Measurements from ENCODE around the gene PDGFRB. TPM values are rescaled to one million over a fixed set of nuclear protein-coding genes. Genes with fewer than 3 reads are reported as not detected.

PDGFRB gene
- total and polyA plus RNA-seq, 9 of the 15 experiments (the other 6 are each of a cell fraction or from before 2014, with no cell fraction given): 0.01 to 1.5 (median 0.09) TPM; not detected in 3

DNA sequence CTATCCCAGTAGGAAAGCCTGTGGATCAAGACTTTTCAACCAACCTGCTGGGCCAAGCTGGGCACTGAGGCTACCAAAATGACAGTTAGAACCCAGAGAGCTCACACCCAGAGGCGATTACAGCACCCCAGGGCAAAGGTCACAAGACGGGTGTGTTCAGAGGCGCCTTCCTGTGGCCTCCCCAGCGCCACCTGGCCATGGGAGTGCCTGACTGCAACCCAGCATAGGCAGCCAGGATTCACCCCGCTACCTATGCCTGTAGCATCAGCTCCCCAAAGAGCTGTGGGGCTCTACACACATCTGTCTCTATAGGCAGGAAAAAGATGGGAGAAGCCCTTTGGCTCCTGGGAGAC lies 33.5 kb downstream of the PDGFRB start:
- Histone ChIP-seq H3K36me3 (ENCODE audit: control insufficient read depth, insufficient read depth, low read length) (no peaks in the 10 kb centered on the region), H4K20me1 (replicated peaks; ENCODE audit: control insufficient read depth, insufficient read depth, low read length) (no peaks in the 10 kb centered on the region), H3K79me2 (ENCODE audit: control insufficient read depth, insufficient read depth, low read length) (no peaks in the 10 kb centered on the region), H3K4me1 (replicated peaks in 1 of 2; ENCODE audit: control insufficient read depth in 2 of 2, insufficient read depth in 2 of 2, low read length in 2 of 2) (peaks cover 6 to 16% of the 10 kb centered on the region in 2 experiments; a peak in 3 of 5 replicates), H3K27ac (ENCODE audit: extremely low read depth, low read depth, low read length) (no peak overlapping the region; the same call in 2 of the 3 replicates), H3K4me2 (ENCODE audit: insufficient read depth, low read length) (peak overlapping the region; percentile 9; the same call in 1 of the 2 replicates), H3K9me1 (ENCODE audit: control insufficient read depth, insufficient read depth, low read length) (no peaks in the 10 kb centered on the region), H3K9me3 (replicated peaks; ENCODE audit: control insufficient read depth, insufficient read depth, low read depth, low read length) (no peaks in the 10 kb centered on the region), H3K9ac (ENCODE audit: insufficient read depth in 1 of 2, low read depth in 2 of 2, low read length in 2 of 2) (no peak overlapping the region), H3K4me3 (no peak overlapping the region), H2AFZ (ENCODE audit: low read depth, low read length) (peak overlapping the region; percentile 76; the same call in 1 of the 2 replicates), H3K27me3 (ENCODE audit: control insufficient read depth in 2 of 2, insufficient read depth in 2 of 2, low read length in 2 of 2) (no peaks in the 10 kb centered on the region)
- ChIA-PET CTCF (ENCODE audit: low intra/inter-chr PET ratio) (no interaction called here), POLR2A (interaction anchor here (0.8 kb wide), 1 partner anchor 12 kb away, joined by 3 read pairs; no protein-coding TSS in a partner anchor)
- no TSS peak for BruUV-seq (replicated peaks)
- in situ Hi-C loops (cut with MboI): no loop called here
- DNase-seq (ENCODE audit: extremely low read depth in 1 of 4, low spot score in 3 of 4) (peak; percentile 72 to 82 (median 76)), ATAC-seq (peak; percentile 92), FAIRE-seq (peak; percentile 81)
- intact Hi-C loops (cut with micrococcal nuclease): loop anchor here (10.0 kb wide), 2 partner anchors 47 to 287 kb away; no protein-coding TSS in a partner anchor
- 9% methylated on average over 5 of the region's 5 CpGs for WGBS (ENCODE audit: insufficient coverage, low coverage, missing lambda C conversion rate)
- TF ChIP-seq GABPA (tag; conservative IDR thresholded peaks at IDR 0.05; ENCODE audit: low read depth) (0 out of 2 replicates have a peak, but pooled peaks have one; percentile 32), ZNF197 (CRISPR knock-in tag; IDR thresholded peaks at IDR 0.05; ENCODE audit: low read depth) (no peak), KDM4B (IDR thresholded peaks at IDR 0.05; ENCODE audit: borderline replicate concordance in 2 of 2, low read depth in 1 of 2) (no peak), ZNF507 (tag; conservative IDR thresholded peaks at IDR 0.05) (no peak), PHB2 (IDR thresholded peaks at IDR 0.05; ENCODE audit: low read depth) (no peak), CTBP1 (IDR thresholded peaks at IDR 0.05; ENCODE audit: borderline replicate concordance) (0 out of 2 replicates have a peak, but pooled peaks have one; percentile 23), SMAD4 (CRISPR knock-in tag; conservative IDR thresholded peaks at IDR 0.05) (peak; percentile 52; the same call in 1 of the 2 replicates), FOXK1 (CRISPR knock-in tag; IDR thresholded peaks at IDR 0.05; ENCODE audit: borderline replicate concordance) (no peak), ZFP36 (IDR thresholded peaks at IDR 0.05; ENCODE audit: low read depth, low read length, partially characterized antibody) (no peak), DDX20 (tag; IDR thresholded peaks at IDR 0.05; ENCODE audit: low read depth) (no peak), KDM5B (IDR thresholded peaks at IDR 0.05; ENCODE audit: insufficient replicate concordance, low read depth, low read length) (no peak), ZNF140 (CRISPR knock-in tag; IDR thresholded peaks at IDR 0.05) (no peak), MYC (IDR thresholded peaks at IDR 0.05; ENCODE audit: low read depth, low read length) (0 out of 2 replicates have a peak, but pooled peaks have one; percentile 33), MYC (CRISPR knock-in tag; IDR thresholded peaks at IDR 0.05; ENCODE audit: borderline replicate concordance, low read depth) (no peak), CBFA2T3 (IDR thresholded peaks at IDR 0.05) (0 out of 2 replicates have a peak, but pooled peaks have one; percentile 5), MAFK (IDR thresholded peaks at IDR 0.05; ENCODE audit: low read length) (no peak), DPF2 (IDR thresholded peaks at IDR 0.05) (0 out of 2 replicates have a peak, but pooled peaks have one; percentile 40), ZKSCAN8 (CRISPR knock-in tag; IDR thresholded peaks at IDR 0.05) (no peak), RBM15 (IDR thresholded peaks at IDR 0.05; ENCODE audit: insufficient read depth, low read length) (no peak), CBX2 (IDR thresholded peaks at IDR 0.05; ENCODE audit: insufficient read depth, low read length, poor library complexity, severe bottlenecking) (no peak), NRF1 (conservative IDR thresholded peaks at IDR 0.05 in 1 of 2, IDR thresholded peaks at IDR 0.05 in 1 of 2) (0 out of 4 replicates have a peak, but pooled peaks of 1 of the 2 experiments have one; percentile 20)
- TF ChIP-seq, protein P1, sequence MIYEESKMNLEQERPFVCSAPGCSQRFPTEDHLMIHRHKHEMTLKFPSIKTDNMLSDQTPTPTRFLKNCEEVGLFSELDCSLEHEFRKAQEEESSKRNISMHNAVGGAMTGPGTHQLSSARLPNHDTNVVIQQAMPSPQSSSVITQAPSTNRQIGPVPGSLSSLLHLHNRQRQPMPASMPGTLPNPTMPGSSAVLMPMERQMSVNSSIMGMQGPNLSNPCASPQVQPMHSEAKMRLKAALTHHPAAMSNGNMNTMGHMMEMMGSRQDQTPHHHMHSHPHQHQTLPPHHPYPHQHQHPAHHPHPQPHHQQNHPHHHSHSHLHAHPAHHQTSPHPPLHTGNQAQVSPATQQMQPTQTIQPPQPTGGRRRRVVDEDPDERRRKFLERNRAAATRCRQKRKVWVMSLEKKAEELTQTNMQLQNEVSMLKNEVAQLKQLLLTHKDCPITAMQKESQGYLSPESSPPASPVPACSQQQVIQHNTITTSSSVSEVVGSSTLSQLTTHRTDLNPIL (CRISPR knock-in tag; IDR thresholded peaks at IDR 0.05): no peak
